Measurements from ENCODE around the gene TRABD2B.
"Not testable (repeated sequence)": the region's sequence is repeated elsewhere in the genome, so short reads cannot be mapped to it uniquely, and the experiment has no call there.

TRABD2B gene

GRCh38 chr1:47963568-47964358 is 33.4 kb downstream of the TRABD2B start:
- no peak for DNase-seq

GRCh38 chr1:47962750-47963492 is 34.3 kb downstream of the TRABD2B start:
- DNase-seq: no peak

GRCh38 chr1:47961835-47962234 is 35.4 kb downstream of the TRABD2B start:
- DNase-seq: not testable (repeated sequence)

DNA sequence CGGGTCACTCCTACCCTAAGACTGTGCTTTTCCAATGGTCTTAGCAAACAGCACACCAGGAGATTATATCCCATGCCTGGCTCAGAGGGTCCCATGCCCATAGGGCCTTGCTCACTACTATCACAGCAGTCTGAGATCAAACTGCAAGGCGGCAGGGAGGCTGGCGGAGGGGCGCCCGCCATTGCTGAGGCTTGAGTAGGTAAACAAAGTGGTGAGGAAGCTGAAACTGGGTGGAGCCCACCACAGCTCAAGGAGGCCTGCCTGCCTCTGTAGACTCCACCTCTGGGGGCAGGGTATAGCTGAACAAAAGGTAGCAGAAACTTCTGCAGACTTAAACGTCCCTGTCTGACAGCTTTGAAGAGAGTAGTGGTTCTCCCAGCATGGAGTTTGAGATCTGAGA is 40.7 kb downstream of the TRABD2B start:
- DNase-seq: not testable (repeated sequence)

- DNase-seq: no peak
Measured at GRCh38 chr1:47953661-47954060, 43.5 kb downstream of the TRABD2B start.

- DNase-seq: no peak
Measured at GRCh38 chr1:47951545-47952235, 45.5 kb downstream of the TRABD2B start.

- DNase-seq: no peak
Measured at GRCh38 chr1:47951026-47951425, 46.2 kb downstream of the TRABD2B start.

DNA sequence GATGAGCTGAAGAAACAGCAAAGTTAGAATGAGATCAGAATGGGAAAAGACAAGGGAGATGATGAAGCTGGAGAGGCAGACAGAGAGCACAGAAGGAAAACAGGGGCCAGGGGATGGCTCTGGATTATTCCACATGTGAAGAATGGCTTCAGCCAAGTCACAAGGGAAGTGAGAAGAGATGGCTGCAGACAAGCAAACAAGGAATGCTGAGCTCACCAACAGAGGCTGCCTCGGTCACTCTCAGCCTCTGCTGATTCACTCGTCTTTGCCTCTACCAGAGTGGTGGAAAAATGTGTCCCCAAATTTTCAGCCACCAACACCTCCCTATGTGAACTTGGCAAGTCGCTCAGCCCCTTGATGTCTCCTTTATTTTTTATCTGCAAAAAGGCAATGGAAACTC is 46.7 kb downstream of the TRABD2B start:
- DNase-seq: no peak

- DNase-seq: no peak
Measured at GRCh38 chr1:47948126-47948525, 49.1 kb downstream of the TRABD2B start.

- no peak for DNase-seq
Measured at GRCh38 chr1:47947531-47947930, 49.7 kb downstream of the TRABD2B start.

GRCh38 chr1:47944561-47944960 is 52.6 kb downstream of the TRABD2B start:
- no peak for DNase-seq

- no peak for DNase-seq
Measured at GRCh38 chr1:47942240-47942629, 55.0 kb downstream of the TRABD2B start.

DNA sequence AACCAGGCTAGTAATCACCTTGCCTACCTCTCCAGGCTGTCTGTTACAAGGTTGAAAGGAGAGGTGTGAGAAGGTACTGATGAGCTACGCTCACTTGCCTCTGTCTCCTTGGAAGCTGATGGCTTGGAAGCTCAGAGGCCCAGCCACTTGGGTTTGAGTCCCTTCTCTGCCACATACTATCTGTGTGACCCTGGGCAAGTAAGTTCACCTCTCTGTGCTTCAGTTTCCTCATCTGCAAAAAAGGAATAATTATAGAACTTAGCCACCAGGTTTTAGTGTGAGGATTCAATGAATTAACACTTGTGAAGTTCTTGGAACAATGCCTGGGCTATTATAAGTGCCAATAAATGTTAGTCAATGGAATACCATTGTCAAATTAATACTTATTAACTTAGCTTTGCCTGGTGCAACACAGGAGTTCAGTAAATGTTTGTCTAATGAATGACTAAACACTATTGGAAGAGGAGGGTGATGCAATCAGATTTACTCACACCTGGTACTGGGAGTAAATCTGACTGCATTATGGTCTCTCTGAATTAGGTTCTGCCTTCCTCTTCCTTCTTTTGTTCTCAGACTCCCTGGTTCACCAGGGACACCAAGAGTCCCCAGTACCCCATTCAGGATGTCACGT is 55.5 kb downstream of the TRABD2B start:
- no peak for DNase-seq

GRCh38 chr1:47940779-47941178 is 56.4 kb downstream of the TRABD2B start:
- DNase-seq: no peak

DNA sequence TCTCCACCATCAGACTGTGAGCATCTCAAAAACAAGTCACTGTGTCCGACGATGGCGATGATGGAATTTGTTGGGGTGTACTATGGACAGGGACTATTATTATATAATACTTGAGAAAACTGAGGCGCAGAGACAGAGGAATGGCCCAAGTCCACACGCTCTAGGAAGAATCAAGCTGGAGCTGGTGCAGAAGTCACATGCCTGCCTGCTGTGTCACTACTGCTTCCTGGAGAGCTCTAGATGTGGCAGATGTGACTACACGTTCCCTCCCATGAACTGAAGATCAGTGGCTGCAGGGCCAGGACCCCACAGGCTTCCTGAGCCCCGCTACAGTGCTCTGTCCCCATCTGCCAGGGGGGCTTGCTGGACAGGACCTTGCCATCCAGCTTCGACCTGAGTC is 56.9 kb downstream of the TRABD2B start:
- no peak for DNase-seq

DNA sequence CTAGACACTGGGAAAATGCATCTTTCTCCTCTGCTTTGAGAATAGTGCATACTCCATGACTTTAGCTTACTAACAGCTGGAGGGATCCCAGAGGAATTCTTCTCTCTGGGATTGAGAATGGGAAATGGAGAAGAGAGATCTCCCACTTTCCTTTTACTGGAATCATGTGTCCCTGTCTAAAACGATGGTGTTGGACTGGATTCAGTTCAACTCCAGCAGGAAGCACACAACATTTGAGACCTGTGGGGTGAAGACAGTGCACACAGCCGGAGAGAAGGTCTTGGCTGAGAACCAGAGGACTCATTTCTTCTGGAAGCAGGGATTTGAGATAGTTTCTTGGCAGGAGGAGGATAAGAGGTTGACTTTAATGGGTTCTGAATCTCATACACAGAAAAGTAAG is 58.7 kb downstream of the TRABD2B start:
- DNase-seq: no peak

DNA sequence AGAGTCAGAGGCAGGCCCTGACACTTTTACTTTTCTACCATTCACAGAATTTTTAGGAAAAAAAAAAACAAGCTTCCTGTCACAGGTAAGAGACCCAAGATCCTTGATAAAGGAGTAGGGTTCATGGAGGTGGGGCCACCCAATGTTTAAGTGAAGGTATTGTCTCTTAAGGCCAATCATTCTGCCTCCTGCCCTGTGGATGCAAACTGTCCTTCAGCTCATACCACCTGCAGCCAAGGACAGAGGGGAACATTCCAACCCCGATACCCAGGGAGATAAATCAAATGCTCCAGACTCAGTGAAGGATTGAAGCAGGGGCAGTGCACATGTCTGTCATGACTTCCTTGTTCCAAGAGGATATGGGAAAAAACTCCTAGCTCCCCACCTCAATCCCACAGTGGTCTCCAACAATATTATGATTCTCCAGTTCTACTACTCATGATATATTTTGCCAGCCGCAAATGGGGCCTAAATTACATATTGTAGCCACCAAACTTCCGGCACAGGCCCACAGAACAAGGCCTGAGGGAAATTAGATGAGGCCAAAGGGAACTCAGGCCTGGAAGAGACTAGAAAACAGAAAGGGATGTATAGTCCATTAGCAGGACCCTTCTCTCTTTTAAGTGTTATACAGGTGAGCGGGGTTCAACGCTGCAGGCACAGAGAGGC is 59.5 kb downstream of the TRABD2B start:
- no peak for DNase-seq

DNA sequence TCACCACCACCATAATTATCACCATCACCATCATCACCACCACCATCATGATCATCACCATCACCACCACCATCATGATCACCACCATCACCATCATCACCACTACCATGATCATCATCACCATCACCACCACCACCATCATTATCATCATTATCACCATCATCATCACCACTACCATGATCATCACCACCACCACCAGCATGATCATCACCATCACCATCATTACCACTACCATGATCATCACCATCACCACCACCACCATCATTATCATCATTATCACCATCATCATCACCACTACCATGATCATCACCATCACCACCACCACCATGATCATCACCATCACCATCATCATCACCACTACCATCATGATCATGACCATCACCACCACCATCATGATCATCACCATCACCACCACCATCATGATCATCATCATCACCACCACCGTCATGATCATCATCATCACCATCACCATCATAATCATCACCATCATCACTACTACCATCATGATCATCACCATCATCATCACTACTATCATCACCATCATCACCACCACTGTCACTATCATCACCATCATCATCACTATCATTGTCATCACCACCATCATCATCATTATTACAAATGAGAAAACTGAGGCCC is 60.2 kb downstream of the TRABD2B start:
- no peak for DNase-seq

GRCh38 chr1:47935856-47936255 is 61.3 kb downstream of the TRABD2B start:
- DNase-seq: no peak

- DNase-seq: no peak
Measured at GRCh38 chr1:47935163-47935562, 62.0 kb downstream of the TRABD2B start.

GRCh38 chr1:47934243-47934805 is 62.9 kb downstream of the TRABD2B start:
- no peak for DNase-seq

- DNase-seq: no peak
Measured at GRCh38 chr1:47932743-47933142, 64.4 kb downstream of the TRABD2B start.

Data from CD4-positive, alpha-beta T cell treated with Interleukin-6 for 4 hours (primary cell).